HG03039 (cell line): ENCODE measurements around the gene KANSL3.
"Not testable (repeated sequence)": the region's sequence is repeated elsewhere in the genome, so short reads cannot be mapped to it uniquely, and the experiment has no call there.

Experiments
- ATAC-seq: cut with Tn5 transposase; IDR thresholded peaks from one replicate; pipeline ENCODE4 v1.9.1; 2021; ENCODE audit warnings: mild to moderate bottlenecking, moderate library complexity; ENCODE audit not compliant: unreplicated experiment

KANSL3 gene

GRCh38 chr2:96655526-96655925 is 17.4 kb upstream of the KANSL3 start:
- no peak for ATAC-seq

DNA sequence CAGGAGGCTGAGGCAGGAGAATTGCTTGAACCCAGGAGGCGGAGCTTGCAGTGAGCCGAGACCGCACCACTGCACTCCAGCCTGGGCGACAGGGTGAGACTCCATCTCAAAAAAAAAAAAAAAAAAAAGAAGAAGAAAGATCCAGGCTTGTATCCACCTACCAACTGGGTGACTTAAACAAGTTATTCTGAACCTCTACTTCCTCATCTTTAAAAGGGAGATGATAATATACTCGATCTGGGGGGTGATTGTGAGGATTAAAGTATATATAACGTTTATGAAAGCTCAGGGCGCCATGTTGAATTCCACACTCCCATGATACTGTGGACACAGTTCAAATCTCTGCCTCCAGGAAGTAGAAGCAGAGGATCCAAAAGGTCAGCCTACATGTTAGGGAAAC is 16.7 kb upstream of the KANSL3 start:
- not testable (repeated sequence) for ATAC-seq

DNA sequence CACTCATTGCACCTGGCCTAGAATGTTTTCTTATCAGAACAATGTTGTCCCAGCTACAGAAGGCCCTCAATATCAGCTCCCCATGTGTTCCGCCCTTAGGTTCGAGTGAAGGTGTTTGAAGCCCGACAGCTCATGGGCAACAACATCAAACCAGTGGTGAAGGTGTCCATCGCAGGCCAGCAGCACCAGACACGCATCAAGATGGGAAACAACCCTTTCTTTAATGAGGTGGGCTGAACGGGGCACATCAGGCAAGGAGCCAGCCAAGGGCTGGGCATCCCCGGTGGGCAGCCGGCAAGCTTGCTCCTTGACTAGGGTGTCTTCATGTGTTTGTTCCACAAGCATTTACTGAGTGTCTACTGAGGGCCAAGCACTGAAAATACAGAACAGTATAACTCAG is 13.7 kb upstream of the KANSL3 start:
- ATAC-seq: no peak

- no peak for ATAC-seq
Observed at GRCh38 chr2:96649342-96649741, 11.2 kb upstream of the KANSL3 start.

GRCh38 chr2:96648306-96648930 is 10.3 kb upstream of the KANSL3 start:
- ATAC-seq: no peak

- ATAC-seq: no peak
Observed at GRCh38 chr2:96647681-96648080, 9.6 kb upstream of the KANSL3 start.

GRCh38 chr2:96642564-96643360 is 4.7 kb upstream of the KANSL3 start, which contains the start of gene FER1L5:
Gene FER1L5 (plus strand): TSS chr2:96642764. CDS start chr2:96642837, 73 bp downstream.
- no peak for ATAC-seq

DNA sequence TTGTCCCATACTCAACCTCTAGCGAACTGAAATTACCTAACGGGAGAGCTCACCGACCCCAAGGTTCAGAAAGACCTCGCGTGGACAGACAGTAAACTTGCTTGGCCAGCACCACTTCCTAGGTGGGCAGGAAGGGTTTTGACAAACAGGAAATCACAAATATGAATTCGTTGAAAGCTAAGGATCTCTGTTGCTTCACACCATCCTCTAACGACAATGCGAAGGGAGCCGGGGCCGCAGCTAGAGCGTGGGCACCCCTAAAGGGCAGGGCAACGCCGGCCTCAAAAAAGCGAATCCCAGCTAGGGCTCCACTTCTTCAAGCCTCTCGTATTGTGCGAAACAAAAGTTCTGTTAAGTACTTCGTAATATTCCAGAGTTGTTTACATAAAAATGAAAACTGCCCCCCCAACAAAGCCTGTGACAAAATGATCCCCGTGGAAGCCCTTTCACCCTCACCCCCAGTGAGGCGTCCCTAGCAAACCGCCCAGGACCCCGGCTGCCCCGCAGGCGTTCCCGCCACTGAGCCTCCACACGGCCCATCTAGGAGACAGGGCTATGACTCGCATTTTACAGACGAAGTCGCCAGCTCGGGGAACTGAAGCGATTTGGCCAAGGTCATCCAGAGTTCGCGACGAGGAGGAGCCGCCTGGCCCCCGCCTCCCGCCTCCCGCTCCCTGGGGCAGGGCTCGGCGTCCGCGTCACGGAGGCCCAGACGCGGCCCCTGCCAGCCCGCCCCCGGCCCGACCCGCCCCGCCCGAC is 548 bp downstream of the KANSL3 start:
- peak; percentile 68 for ATAC-seq

DNA sequence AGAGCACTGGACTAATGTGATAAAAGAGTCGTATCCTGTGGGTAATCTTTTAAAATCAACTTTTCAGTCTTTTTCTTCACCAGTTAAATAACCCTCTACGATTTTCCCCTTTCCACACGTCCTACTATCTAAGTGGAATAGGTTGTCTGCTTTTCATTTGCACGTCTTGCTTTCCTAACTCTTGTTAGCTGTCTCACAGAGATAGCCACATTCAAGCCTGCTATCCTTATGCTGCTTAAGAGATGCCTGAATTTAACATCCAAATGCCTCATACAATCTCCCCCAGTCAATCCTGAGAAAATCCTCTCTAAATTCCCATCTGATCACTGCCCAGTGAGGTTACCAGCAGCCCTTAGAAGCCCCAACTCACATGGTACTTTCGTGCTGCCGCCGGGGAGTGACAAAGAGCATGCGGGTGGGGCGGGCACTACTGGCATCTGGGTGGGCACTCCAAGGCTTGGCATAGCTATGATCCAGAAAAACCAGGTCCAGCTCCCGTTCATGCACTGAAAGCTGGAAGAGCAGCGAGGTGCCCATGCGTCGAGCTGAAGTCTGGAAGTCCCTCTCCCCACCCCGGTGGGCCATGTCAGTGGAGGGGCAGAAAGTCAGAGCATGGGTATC is 1.5 kb downstream of the KANSL3 start:
- ATAC-seq: no peak

DNA sequence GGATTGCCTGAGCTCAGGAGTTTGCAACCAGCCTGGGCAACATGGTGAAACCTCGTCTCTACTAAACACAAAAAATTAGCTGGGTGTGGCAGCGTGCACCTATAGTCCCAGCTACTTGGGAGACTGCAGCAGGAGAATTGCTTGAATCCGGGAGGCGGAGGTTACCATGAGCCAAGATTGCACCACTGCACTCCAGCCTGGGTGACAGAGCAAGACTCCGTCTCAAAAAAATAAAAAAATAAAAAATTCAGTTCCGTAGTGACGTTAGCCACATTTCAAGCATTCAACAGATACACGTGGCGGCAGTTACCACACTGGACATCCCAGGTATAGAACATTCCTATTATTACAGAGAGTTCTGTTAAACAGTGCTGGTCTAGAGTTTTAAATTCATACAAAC is 4.5 kb downstream of the KANSL3 start:
- ATAC-seq: no peak

GRCh38 chr2:96631804-96632435 is 6.2 kb downstream of the KANSL3 start:
- no peak for ATAC-seq

DNA sequence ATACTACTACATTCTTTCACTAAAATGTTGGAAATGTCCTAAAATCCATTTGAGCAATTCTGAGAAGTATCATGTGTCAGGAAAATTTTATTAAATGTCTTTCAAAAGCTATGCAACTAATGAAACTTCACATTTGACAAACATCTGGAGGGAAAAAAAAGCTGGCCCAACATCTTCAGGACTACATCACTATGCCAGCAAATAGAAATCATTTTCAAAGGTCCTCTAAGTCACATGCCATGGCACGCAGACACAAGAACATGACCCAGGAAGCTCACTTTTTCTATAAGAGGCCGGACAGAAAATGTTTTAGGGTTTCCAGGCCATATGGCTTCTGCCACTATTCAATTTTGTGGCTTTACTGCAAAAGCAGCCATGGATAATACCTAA is 11.6 kb downstream of the KANSL3 start:
- no peak for ATAC-seq

DNA sequence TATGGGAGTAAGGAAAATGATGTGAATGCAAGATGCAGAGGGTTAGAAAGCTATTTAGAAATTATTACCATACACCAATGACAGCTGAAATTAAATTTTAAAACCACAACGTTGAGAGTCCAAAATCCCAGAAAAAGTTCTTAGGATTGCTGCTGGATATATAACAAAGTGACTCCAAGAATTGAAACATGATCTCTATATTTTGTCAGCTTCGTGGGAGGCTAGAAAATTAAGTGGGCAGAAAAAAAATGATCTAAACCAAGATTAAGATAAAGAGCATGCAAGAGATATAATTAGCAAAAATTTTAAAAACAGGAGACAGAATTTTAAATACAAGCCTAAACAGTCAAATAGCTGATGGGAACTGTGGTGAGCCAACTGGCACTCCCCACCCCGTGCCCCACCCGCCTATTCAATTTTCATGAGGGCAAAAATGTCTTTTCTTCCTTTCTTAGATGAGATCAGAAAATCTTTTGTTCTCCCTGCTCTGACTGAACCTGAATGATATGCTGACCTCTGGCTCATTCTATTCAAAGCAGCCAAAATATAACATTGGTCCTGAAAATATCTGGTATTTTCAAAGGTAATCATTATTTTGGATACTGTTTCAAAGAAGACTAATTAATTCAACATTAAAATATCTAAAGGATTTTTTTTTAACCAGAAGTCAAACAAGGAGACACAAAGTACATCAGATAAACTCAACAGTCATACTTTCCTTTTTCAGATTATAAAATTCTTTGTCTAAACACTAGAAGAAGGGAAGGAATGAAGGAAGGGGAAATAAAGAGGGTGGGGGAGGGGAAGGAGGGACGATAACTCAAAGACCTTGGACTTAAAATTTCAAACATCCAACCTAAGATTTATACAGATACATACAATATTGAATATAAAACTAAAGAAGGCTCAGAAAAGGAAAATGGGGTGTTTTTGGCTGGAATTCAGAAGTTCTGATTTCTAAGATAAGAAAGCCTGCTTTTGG is 12.2 kb downstream of the KANSL3 start:
- no peak for ATAC-seq

GRCh38 chr2:96623116-96623515 is 15.0 kb downstream of the KANSL3 start:
- ATAC-seq: no peak

- no peak for ATAC-seq
Observed at GRCh38 chr2:96622544-96622943, 15.6 kb downstream of the KANSL3 start.

- ATAC-seq: no peak
Observed at GRCh38 chr2:96618596-96619283, 19.4 kb downstream of the KANSL3 start.

DNA sequence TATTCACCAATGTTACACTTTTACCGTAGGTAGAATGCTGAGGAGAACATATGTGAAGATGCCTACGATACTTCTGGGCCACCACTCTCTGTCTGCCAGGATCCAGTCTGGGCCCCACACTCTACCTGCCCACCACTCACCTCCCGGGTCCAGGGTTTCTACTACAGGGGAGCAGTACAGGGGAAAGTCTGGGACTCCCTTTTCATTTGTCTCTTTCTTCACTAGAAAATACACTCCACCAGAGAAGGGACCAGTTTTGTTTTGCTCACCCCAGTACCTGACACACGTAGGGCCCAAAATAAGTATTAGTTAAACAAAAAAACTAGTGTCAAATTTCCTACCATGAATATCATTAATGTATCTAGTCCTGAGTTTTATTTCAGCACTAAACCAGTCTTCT is 21.1 kb downstream of the KANSL3 start:
- ATAC-seq: no peak

DNA sequence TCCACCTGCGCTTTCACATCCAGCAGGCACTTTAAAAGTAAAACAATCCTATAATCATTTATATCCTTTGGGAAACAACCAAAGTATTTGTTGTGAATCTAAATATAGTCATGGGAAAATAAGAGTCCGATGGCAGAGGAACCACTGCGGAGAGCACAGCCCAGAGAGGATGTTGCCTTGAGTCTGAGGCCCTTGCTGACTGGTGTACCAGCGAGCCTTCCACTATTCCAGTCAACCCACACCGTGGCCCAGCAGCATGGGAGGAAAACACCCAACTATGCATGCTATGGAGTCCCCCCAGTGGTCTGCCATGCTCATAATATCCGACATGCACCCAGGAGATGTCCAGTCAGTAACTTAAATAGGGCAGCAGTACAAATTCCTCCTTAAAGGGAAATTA is 21.6 kb downstream of the KANSL3 start:
- ATAC-seq: no peak

DNA sequence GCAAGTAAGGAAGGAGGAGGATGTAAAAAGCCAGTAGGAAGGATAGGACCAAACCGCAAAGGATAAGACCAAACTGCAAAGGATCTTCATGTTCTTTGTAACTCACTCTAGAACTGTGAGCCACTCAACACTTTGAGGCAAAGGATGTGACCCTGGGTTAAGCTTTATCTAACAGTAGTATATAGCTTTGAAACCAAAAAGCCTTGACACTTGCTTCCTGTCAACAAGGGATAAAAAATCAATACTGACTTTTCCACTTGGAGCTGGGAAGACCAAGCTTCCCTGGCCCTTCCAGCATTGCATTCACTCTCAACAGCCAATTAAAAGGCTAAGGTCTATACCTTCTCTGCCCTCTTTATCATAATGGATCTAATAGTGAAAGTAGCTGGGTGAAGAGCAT is 22.0 kb downstream of the KANSL3 start:
- ATAC-seq: no peak
